Nephron progenitor cell (in vitro differentiated cells): Measurements from ENCODE around the gene OR5B2.

ENCODE experiments used
- DNase-seq: peaks from one replicate; pipeline ENCODE4 v3.0.0; 2021
- H3K27ac Mint-ChIP-seq: 2 replicates; pipeline ENCODE4 v1.8.0; 2021; ENCODE audit warnings: mild to moderate bottlenecking, moderate library complexity, mixed read lengths
- H3K27me3 Mint-ChIP-seq: 2 replicates; pipeline ENCODE4 v1.8.0; 2021; ENCODE audit warnings: mild to moderate bottlenecking, low read depth, mixed read lengths; ENCODE audit not compliant: poor library complexity
- H3K36me3 Mint-ChIP-seq: 2 replicates; pipeline ENCODE4 v1.8.0; 2021; ENCODE audit warnings: low read depth, mixed read lengths
- H3K4me1 Mint-ChIP-seq: 2 replicates; pipeline ENCODE4 v1.8.0; 2021; ENCODE audit warnings: mixed read lengths
- H3K4me3 Mint-ChIP-seq: 2 replicates; pipeline ENCODE4 v1.8.0; 2021; ENCODE audit warnings: mild to moderate bottlenecking, moderate library complexity, mixed read lengths
- H3K9me3 Mint-ChIP-seq: 2 replicates; pipeline ENCODE4 v1.8.0; 2021; ENCODE audit warnings: mild to moderate bottlenecking, moderate library complexity, mixed read lengths
- CTCF ChIP-seq: fragments of 200-600 bp; sonication (generic); IDR thresholded peaks from 2 replicates; pipeline ENCODE4 v1.5.0; 2021; ENCODE audit warnings: antibody characterized with exemption

The OR5B2 gene

GRCh38 chr11:58428021-58428420 lies at the start of gene OR5B2:
TSS of gene OR5B2 (minus strand) at chr11:58428121. CDS start at chr11:58423261, 4,860 bp downstream.
- DNase-seq: no peak
- Mint-ChIP-seq H3K9me3 (no peaks in the 10 kb centered on the region), H3K4me1 (no peaks in the 10 kb centered on the region), H3K36me3 (no peaks in the 10 kb centered on the region), H3K27me3 (no peaks in the 10 kb centered on the region), H3K27ac (no peak within 1 kb of the TSS), H3K4me3 (no peak within 1 kb of the TSS)
- TF ChIP-seq CTCF: no peak

- Mint-ChIP-seq H3K4me3 (no peak overlapping the region), H3K27me3 (no peaks in the 10 kb centered on the region), H3K36me3 (no peaks in the 10 kb centered on the region), H3K4me1 (no peaks in the 10 kb centered on the region), H3K9me3 (peaks cover 45% of the 10 kb centered on the region), H3K27ac (no peak overlapping the region)
- DNase-seq: no peak
- TF ChIP-seq CTCF: no peak
Observed at GRCh38 chr11:58471892-58472291, 44.0 kb upstream of the OR5B2 start.

GRCh38 chr11:58466293-58466692 lies 38.4 kb upstream of the OR5B2 start:
- no peak overlapping the region for H3K27ac Mint-ChIP-seq
- no peak overlapping the region for H3K4me3 Mint-ChIP-seq
- H3K27me3 Mint-ChIP-seq: peaks cover 3% of the 10 kb centered on the region
- DNase-seq: no peak
- H3K9me3 Mint-ChIP-seq: peaks cover 10% of the 10 kb centered on the region
- H3K4me1 Mint-ChIP-seq: no peaks in the 10 kb centered on the region
- no peak for TF ChIP-seq CTCF
- H3K36me3 Mint-ChIP-seq: no peaks in the 10 kb centered on the region

- H3K36me3 Mint-ChIP-seq: no peaks in the 10 kb centered on the region
- TF ChIP-seq CTCF: no peak
- no peak overlapping the region for H3K27ac Mint-ChIP-seq
- no peaks in the 10 kb centered on the region for H3K4me1 Mint-ChIP-seq
- no peak for DNase-seq
- no peak overlapping the region for H3K4me3 Mint-ChIP-seq
- H3K27me3 Mint-ChIP-seq: peaks cover 3% of the 10 kb centered on the region
- H3K9me3 Mint-ChIP-seq: peaks cover 5% of the 10 kb centered on the region
Observed at GRCh38 chr11:58465690-58466089, 37.8 kb upstream of the OR5B2 start.

- peaks cover 8% of the 10 kb centered on the region for H3K27me3 Mint-ChIP-seq
- no peak overlapping the region for H3K4me3 Mint-ChIP-seq
- DNase-seq: no peak
- no peaks in the 10 kb centered on the region for H3K36me3 Mint-ChIP-seq
- H3K9me3 Mint-ChIP-seq: peaks cover 32% of the 10 kb centered on the region
- TF ChIP-seq CTCF: no peak
- no peak overlapping the region for H3K27ac Mint-ChIP-seq
- no peaks in the 10 kb centered on the region for H3K4me1 Mint-ChIP-seq
Observed at GRCh38 chr11:58451585-58451984, 23.7 kb upstream of the OR5B2 start.

GRCh38 chr11:58446294-58446693 lies 18.4 kb upstream of the OR5B2 start:
- no peak for DNase-seq
- Mint-ChIP-seq H3K4me1 (no peaks in the 10 kb centered on the region), H3K27ac (no peak overlapping the region), H3K4me3 (no peak overlapping the region), H3K36me3 (no peaks in the 10 kb centered on the region), H3K9me3 (peaks cover 37% of the 10 kb centered on the region), H3K27me3 (peaks cover 16% of the 10 kb centered on the region)
- no peak for TF ChIP-seq CTCF
